HG03565 (cell line): ENCODE measurements around the gene LRRC72.
"Not testable (repeated sequence)": the region's sequence is repeated elsewhere in the genome, so short reads cannot be mapped to it uniquely, and the experiment has no call there.

Experiments
- ATAC-seq: cut with Tn5 transposase; IDR thresholded peaks from one replicate; pipeline ENCODE4 v1.9.1; 2021; ENCODE audit warnings: mild to moderate bottlenecking, moderate library complexity; ENCODE audit not compliant: unreplicated experiment

Gene LRRC72

DNA sequence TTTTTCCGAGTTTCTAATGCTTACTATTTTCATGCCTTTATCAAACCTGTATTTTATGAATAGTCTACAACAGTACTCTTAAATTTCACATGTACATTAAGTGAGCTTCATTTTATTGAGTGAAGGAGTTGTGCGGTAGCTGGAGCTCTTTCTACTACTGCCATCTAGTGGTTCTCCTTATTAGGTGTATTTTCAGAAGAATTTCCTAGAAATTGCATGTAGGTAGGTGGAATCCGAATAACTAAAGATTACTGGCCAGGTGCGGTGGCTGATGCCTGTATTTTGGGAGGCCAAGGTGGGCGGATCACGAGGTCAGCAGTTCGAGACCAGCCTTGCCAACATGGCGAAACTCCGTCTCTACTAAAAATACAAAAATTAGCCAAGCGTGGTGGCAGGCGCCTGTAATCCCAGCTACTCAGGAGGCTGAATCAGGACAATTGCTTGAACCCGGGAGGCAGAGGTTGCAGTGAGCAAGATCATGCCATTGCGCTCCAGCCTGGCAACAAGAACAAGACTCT is 38.3 kb downstream of the LRRC72 start:
- ATAC-seq, result peak; percentile 70

DNA sequence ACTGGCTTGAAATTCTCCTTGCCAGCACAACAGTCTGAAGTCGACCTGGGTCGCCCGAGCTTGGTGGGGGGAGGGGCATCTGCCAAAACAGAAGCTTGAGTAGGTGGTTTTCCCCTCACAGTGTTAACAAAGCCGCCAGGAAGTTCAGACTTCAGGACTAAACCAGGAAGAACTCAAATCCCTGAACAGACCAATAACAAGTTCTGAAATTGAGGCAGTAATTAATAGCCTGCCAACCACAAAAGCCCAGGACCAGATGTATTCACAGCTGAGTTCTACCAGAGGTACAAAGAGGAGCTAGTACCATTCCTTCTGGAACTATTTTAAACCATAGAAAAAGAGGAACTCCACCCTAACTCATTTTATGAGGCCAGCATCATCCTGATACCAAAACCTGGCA is 45.3 kb downstream of the LRRC72 start:
- ATAC-seq, result no peak

DNA sequence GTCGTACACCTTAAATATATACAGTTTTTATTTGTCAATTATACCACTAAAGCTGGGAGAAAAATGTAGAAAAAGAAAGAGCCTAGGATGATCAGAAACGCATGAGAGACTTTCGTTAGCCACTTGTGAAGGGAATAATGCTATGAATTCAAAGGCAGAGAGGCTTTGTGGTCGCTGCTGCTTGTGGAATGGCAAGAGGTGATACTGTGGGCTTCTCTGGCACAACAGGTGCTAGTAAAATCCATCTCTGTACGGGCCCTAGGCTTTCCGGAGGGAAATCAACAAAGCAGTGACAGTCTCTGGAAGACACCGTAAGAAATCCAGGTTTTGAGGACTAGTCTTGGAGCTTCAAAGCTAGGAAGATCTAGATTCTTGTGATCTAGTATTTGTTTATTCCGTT is 52.6 kb downstream of the LRRC72 start:
- ATAC-seq, result no peak

GRCh38 chr7:16581286-16581685 is 54.7 kb downstream of the LRRC72 start:
- ATAC-seq, result no peak

DNA sequence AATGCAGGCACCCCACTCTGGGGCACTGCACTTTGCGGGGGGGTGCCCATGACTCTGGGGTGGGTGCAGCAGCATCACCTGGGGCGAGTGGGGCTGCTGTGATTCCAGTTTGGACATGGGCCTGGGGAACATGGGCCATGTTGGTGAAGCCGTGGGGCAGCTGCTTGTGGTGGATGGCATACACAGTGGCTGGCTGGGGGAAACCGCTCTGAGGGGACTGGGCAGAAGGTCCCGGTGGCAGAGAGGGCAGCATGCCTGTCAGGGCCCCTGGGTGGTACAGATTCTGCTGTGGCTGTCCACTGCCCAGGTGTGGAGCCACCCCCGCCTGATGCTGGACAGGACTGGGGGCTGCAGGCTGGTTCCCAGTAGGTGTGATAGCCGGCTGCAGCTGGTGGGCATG is 57.2 kb downstream of the LRRC72 start:
- ATAC-seq, result no peak

- no peak for ATAC-seq
Observed at GRCh38 chr7:16585540-16585939, 58.9 kb downstream of the LRRC72 start.

GRCh38 chr7:16586081-16586874 is 59.7 kb downstream of the LRRC72 start:
- ATAC-seq, result no peak

- ATAC-seq, result no peak
Observed at GRCh38 chr7:16587129-16587528, 60.5 kb downstream of the LRRC72 start.

DNA sequence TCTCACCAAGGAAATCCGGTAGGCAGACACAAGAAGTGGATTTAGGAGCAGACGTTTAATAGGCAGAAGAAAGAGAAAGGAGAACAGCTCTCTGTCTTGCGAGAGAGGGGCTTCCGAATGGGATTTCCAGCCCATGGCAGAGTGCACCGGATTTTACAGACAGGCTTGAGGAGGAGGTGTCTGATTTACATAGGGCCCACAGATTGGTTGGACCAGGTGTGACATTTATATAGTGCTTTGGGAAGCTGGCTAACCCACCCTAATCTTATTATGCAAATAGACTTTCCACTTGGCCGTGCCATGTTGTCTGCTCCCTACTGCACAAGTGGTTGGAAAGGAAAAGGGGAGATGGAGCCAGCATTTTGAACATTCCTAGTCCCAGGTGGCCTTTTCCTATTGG is 61.2 kb downstream of the LRRC72 start:
- ATAC-seq, result no peak

- no peak for ATAC-seq
Observed at GRCh38 chr7:16589881-16590280, 63.3 kb downstream of the LRRC72 start.

- ATAC-seq, result no peak
Observed at GRCh38 chr7:16590424-16590823, 63.8 kb downstream of the LRRC72 start.

DNA sequence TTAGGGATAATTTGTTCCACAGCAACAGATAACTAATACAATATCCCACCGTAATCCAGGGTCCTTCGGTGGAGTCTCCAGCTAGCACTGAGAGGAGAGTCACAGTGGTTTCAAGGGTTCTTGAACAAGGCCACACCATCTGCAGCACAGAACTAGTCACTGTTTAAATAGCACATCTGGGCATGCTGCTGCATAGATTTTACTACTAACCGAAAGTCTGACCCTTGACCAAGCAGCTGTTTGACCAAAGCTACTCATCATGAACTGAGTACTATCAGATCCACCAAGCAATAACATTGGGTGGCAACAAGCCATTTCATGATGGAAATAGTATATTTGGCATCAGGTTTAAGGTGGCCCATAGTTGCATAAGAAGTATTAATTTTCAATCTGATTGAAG is 65.8 kb downstream of the LRRC72 start:
- ATAC-seq, result no peak

DNA sequence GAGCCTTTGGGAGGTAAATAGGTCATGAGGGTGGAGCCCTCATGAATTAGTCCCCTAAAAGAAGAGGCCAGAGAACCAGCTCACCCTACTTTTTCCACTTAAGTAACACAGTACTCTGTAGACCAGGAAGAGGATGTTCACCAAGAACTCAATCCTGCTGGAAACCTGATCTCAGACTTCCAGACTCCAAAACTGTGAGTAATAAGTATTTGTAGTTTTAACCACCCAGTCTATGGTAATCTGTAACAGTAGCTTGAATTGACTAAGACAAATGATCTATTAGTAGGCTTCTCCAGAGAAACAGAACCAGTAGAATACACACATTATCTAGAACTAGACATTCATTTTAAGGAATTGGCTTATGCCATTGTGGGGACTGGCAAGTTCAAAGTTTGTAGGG is 67.4 kb downstream of the LRRC72 start:
- ATAC-seq, result no peak

DNA sequence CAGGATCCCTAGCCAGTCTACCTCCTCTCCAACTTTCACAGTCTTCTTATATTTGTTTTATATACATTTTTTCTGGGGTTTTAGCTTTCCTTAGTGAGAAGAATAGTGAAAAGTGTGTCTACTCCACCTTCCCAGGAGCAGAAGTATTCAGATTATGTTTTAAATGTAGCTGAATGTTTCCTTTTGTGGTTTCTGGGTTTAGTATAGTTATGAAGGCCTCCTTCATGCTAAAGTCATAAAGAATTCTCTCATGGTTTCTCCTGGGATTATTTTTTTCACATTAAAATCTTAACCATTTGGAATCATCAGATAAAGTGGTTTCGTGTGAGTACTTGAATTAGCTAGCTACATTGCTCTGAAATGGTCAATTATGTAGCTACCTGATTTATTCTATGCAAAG is 68.1 kb downstream of the LRRC72 start:
- ATAC-seq, result no peak

DNA sequence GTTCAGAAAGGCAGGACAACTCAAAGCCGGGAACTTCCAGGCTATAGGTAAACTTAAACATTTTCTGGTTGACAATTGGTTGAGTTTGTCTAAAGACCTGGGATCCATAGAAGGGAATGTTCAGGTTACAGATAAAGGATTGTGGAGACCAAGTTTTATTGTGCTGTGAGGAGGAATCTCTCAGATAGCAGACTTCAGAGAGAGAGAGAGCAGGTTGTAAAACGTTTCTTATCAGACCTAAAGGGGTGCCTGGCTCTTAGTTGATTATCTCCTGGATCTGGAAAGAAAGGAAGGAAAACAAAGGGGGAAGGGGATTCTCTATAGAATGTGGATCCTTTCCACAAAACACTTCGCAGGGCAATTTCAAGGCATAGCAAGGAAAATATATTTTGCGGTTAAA is 69.0 kb downstream of the LRRC72 start:
- ATAC-seq, result not testable (repeated sequence)

DNA sequence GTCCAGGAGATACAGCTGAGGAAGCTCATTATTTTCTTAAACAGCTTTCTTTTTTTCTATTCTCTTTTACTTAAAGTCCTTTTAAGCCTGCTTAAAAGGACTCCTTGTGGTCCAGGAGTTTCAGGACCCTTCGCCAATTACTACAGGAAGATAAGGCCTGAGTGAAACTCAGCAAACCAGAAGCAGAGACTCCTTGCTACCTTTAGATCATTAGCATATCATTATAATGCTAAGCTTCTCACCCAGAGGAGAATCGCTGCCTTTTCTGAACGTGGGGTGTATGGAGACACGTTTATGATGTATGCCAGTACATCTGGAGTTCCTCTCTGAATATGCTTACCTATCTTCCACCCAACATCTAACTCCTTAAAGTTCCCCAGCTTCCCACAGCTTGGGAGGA is 71.4 kb downstream of the LRRC72 start:
- ATAC-seq, result no peak

DNA sequence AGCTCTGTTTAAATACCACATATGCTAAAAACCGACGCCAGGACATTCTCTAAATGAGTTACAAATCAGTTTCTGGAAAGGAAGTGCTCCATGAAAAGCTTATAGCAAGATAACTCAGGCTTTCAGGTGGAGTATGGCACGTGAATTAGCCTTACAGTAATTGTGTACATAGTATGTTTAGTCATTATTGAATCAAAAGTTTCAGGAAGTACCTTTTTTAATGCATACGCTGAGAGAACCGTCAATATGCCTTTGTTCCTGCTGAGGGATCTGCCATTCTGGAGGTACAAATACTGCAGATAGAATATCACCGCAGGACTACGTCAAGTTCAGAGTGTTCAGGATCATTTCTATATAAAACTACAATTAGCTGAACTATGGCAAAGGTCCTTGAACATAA is 73.2 kb downstream of the LRRC72 start:
- no peak for ATAC-seq

DNA sequence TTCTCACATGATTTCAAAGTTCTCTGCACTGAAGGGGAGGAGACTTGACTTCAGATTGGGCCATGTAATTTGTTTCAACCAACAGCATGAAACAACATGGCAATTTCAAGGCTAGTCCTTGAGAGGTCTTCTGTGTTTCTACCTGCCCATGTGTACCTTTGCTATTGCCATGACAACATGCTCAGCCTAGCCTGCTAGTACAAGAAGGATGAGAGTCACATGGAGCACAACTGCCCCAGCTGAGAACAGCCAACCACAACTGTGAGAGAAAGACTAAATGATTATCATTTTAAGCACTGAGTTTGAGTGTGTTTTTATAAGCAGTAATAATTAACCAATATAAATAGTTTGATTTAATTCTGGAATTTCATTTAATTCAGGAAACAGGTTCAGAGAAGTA is 77.0 kb downstream of the LRRC72 start:
- no peak for ATAC-seq

GRCh38 chr7:16604054-16604453 is 77.4 kb downstream of the LRRC72 start:
- no peak for ATAC-seq

DNA sequence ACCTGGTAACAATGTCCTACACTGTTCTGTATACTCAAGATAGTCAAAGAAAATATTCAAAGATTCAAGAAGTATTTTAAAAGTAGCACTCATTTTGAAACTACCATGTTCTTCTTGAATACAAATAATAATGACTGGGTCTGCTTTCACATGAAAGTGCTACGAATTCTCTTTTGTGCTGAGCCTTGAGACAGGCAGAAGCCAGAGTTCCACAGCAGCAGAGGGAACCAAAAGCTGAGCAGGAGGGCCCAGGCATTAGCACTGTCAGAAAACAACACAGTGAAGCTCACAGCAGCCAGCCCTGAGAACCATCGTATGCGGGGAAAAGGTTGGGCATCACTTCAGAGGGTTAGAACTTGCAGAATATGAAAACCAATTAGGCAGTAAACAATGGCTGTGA is 80.1 kb downstream of the LRRC72 start:
- peak; percentile 52 for ATAC-seq

GRCh38 chr7:16609842-16610450 is 83.3 kb downstream of the LRRC72 start:
- peak; percentile 86 for ATAC-seq

DNA sequence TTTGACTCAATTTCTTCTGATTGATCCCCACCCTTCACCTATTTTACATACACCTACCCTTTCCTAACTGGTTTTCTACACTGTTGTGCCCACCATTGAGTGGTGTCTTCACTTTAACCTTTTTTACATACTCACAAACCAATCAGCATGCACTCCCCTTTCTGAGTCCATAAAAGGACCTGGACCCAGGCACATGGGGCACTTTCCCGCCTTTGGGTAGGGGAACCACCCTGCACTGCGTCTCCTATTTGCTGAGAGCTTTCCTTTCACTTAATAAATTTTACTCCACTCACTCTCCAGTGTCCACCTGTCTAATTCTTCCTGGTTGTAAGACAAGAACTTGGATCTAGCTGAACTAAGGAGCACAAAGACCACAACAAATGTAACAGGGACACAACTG is 85.1 kb downstream of the LRRC72 start:
- ATAC-seq, result no peak
